H1 (cell line): Measurements from ENCODE around the gene RARRES2. TPM values are rescaled to one million over a fixed set of nuclear protein-coding genes. Genes with fewer than 3 reads are reported as not detected.

ENCODE experiments used
- USF2 ChIP-seq: IDR thresholded peaks from 2 replicates; pipeline ENCODE4 v1.6.1; 2011; ENCODE audit warnings: low read length, improper control_type of control experiment
- ZNF274 ChIP-seq: IDR thresholded peaks from 2 replicates; pipeline ENCODE4 v1.7.0; 2012; ENCODE audit warnings: low read length, borderline replicate concordance; ENCODE audit errors: extremely low read depth
- polyA plus RNA-seq, 7 experiments: library from polyadenylated mRNA; depleted of rRNA in 3 of 7; stranded (reverse) in 5 of 7; unstranded in 2 of 7; fragments of >200 nt in 5 of 7; fragments of 200-250 nt in 2 of 7; gene quantifications; 1 replicate in 5 of 7; 2 replicates in 1 of 7; 4 replicates in 1 of 7; pipeline versions ENCODE4 v1.2.1 to v1.2.3, GENCODE V29; 2011 to 2013; ENCODE audit warnings: missing spikeins in 2 of 7, mixed read lengths in 2 of 7
- total RNA-seq: library from RNA; stranded (reverse); fragmentation: NEBNext Ultra II Directional; extraction: Animal tissue kit (Norgen Biotek cat#: 25700); gene quantifications from 2 replicates; pipeline ENCODE4 v1.2.1, GENCODE V29; 2021

Gene RARRES2
- total and polyA plus RNA-seq, 2 of the 8 experiments (the other 6 are each of a cell fraction or from before 2014, with no cell fraction given): 254 to 441 TPM

DNA sequence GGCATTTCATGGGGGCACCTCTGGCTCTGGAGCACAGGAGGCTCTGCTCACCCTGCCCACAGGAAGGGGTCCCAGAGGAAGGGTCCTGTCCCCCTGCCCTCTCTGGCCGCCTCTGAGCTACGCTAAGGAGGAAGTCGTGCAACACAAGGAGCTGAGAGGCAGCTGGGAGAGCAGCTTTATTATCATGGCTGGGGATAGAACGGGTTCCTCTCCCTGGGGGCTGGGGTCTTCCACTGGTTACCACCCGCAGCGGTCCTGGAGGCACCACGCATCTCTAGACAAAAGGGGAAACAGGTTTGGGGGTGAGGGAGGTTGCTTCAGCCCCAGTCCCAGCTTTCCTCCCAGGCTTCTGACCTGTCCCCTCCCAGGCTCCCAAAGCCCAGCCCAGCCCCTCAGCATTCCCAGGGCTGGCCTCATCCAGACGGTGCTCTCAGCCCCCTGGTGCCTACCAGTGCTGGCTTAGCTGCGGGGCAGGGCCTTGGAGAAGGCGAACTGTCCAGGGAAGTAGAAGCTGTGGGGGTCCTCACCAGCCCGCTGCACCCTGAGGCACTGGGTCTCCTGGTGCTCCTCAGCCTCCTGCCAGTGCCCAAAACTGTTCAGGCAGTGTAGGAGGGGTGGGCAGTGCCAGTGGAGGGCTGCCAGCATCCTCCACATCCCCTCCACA, 3.1 kb downstream of the RARRES2 start (continued):
- TF ChIP-seq USF2: no peak
- TF ChIP-seq ZNF274: no peak
